BLaER1 (cell line): ENCODE measurements around the gene TOMT.

ENCODE experiments used
- H3K27ac ChIP-seq: shearing (Covaris generic); formaldehyde crosslinking; 2 replicates; pipeline ENCODE4 v1.8.1; 2022
- H3K27me3 ChIP-seq: shearing (Covaris generic); formaldehyde crosslinking; 2 replicates; pipeline ENCODE4 v1.8.1; 2022
- H3K36me3 ChIP-seq: shearing (Covaris generic); formaldehyde crosslinking; 2 replicates; pipeline ENCODE4 v1.8.1; 2022
- H3K4me1 ChIP-seq: shearing (Covaris generic); formaldehyde crosslinking; 2 replicates; pipeline ENCODE4 v1.8.1; 2022
- H3K4me2 ChIP-seq: shearing (Covaris generic); formaldehyde crosslinking; 2 replicates; pipeline ENCODE4 v1.8.1; 2022
- H3K4me3 ChIP-seq: shearing (Covaris generic); formaldehyde crosslinking; 2 replicates; pipeline ENCODE4 v1.8.1; 2022
- H3K9ac ChIP-seq: shearing (Covaris generic); formaldehyde crosslinking; 2 replicates; pipeline ENCODE4 v1.8.1; 2022
- H3K9me3 ChIP-seq: shearing (Covaris generic); formaldehyde crosslinking; 2 replicates; pipeline ENCODE4 v1.8.1; 2022
- H4K20me1 ChIP-seq: shearing (Covaris generic); formaldehyde crosslinking; 2 replicates; pipeline ENCODE4 v1.8.1; 2022
- Cebpa-rat ChIP-seq: shearing (Covaris generic); IDR thresholded peaks from 2 replicates; pipeline ENCODE4 v1.8.1; 2022

TOMT gene

GRCh38 chr11:72154816-72155215 is 49.1 kb downstream of the TOMT start:
- no peaks in the 10 kb centered on the region for H3K27me3 ChIP-seq
- no peak overlapping the region for H3K4me3 ChIP-seq
- no peak overlapping the region for H3K27ac ChIP-seq
- no peak overlapping the region for H3K4me2 ChIP-seq
- H3K4me1 ChIP-seq = no peaks in the 10 kb centered on the region
- no peaks in the 10 kb centered on the region for H3K36me3 ChIP-seq
- no peak overlapping the region for H3K9ac ChIP-seq
- no peaks in the 10 kb centered on the region for H3K9me3 ChIP-seq
- TF ChIP-seq Cebpa-rat = no peak
- H4K20me1 ChIP-seq = no peaks in the 10 kb centered on the region

DNA sequence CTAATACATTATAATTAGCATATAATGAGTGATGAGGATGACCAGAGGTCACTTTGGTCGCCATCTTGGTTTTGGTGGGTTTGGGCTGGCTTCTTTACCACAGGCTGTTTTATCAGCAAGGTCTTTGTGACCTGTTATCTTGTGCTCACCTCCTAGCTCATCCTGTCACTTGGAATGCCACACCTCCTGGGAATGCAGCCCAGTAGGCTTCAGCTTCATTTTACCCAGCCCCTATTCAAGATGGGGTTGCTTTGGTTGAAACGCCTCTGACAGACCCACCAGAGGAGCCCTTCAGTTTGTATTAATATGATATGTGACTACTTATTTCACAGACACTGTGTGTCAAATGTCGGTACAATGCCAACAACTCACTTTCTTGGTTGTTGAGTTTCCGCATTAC is 50.0 kb downstream of the TOMT start:
- H3K4me1 ChIP-seq = no peaks in the 10 kb centered on the region
- H4K20me1 ChIP-seq = no peaks in the 10 kb centered on the region
- H3K4me2 ChIP-seq = no peak overlapping the region

GRCh38 chr11:72157131-72157530 is 51.4 kb downstream of the TOMT start:
- TF ChIP-seq Cebpa-rat = no peak
- Histone ChIP-seq H3K36me3 (no peaks in the 10 kb centered on the region), H3K9me3 (no peaks in the 10 kb centered on the region)

More for the DNA sequence above, 50.0 kb downstream of the TOMT start:
- no peak overlapping the region for H3K4me3 ChIP-seq
- no peak for TF ChIP-seq Cebpa-rat
- H3K9ac ChIP-seq = no peak overlapping the region
- no peak overlapping the region for H3K27ac ChIP-seq
- H3K9me3 ChIP-seq = no peaks in the 10 kb centered on the region
- H3K36me3 ChIP-seq = no peaks in the 10 kb centered on the region
- no peaks in the 10 kb centered on the region for H3K27me3 ChIP-seq

More at GRCh38 chr11:72157131-72157530, 51.4 kb downstream of the TOMT start:
- no peaks in the 10 kb centered on the region for H3K4me1 ChIP-seq
- H3K4me3 ChIP-seq = no peak overlapping the region
- H3K4me2 ChIP-seq = no peak overlapping the region
- no peaks in the 10 kb centered on the region for H3K27me3 ChIP-seq
- H3K27ac ChIP-seq = no peak overlapping the region
- H4K20me1 ChIP-seq = no peaks in the 10 kb centered on the region
- no peak overlapping the region for H3K9ac ChIP-seq
